ENCODE data around the gene PRKCSH.

DNA sequence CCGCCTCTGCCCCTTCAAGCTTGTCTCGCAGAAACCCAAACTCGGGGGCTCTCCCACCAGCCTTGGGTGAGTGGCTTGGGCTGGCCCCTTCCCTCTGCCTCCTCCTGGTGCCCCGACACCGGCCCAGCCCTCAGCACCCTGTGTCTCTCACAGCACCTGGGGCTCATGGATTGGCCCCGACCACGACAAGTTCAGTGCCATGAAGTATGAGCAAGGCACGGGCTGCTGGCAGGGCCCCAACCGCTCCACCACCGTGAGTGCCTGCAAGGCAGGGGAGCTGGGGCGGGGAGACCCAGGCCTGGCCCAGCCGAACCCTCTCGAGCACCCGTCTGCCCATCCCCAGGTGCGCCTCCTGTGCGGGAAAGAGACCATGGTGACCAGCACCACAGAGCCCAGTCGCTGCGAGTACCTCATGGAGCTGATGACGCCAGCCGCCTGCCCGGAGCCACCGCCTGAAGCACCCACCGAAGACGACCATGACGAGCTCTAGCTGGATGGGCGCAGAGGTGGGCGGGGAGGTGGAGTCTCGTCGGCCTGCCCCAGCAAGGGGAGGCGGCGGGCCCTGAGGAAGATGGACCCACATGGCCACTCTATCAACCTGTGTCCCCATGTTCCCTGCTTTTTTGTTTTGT lies 13.6 kb downstream of the PRKCSH start:
- TF ChIP-seq, protein P1, sequence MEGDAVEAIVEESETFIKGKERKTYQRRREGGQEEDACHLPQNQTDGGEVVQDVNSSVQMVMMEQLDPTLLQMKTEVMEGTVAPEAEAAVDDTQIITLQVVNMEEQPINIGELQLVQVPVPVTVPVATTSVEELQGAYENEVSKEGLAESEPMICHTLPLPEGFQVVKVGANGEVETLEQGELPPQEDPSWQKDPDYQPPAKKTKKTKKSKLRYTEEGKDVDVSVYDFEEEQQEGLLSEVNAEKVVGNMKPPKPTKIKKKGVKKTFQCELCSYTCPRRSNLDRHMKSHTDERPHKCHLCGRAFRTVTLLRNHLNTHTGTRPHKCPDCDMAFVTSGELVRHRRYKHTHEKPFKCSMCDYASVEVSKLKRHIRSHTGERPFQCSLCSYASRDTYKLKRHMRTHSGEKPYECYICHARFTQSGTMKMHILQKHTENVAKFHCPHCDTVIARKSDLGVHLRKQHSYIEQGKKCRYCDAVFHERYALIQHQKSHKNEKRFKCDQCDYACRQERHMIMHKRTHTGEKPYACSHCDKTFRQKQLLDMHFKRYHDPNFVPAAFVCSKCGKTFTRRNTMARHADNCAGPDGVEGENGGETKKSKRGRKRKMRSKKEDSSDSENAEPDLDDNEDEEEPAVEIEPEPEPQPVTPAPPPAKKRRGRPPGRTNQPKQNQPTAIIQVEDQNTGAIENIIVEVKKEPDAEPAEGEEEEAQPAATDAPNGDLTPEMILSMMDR (IDR thresholded peaks at IDR 0.05), result no peak
- TF ChIP-seq ZFX (IDR thresholded peaks at IDR 0.05; ENCODE audit: borderline replicate concordance), result no peak

All from 22Rv1 (cell line).